Stimulated activated CD8-positive, alpha-beta memory T cell treated with anti-CD3 and anti-CD28 coated beads, Interleukin-4, amount 100 ng/mL, for 4 hours (primary cell): ENCODE data around the gene TFAM.
"Not testable (repeated sequence)": the region's sequence is repeated elsewhere in the genome, so short reads cannot be mapped to it uniquely, and the experiment has no call there.

Experiments used
- DNase-seq, 2 donors: peaks; one replicate each; pipeline ENCODE4 v3.0.0-alpha.2; 2020; ENCODE audit warnings: low read depth in 2 of 2, low spot score in 1 of 2

TFAM gene

DNA sequence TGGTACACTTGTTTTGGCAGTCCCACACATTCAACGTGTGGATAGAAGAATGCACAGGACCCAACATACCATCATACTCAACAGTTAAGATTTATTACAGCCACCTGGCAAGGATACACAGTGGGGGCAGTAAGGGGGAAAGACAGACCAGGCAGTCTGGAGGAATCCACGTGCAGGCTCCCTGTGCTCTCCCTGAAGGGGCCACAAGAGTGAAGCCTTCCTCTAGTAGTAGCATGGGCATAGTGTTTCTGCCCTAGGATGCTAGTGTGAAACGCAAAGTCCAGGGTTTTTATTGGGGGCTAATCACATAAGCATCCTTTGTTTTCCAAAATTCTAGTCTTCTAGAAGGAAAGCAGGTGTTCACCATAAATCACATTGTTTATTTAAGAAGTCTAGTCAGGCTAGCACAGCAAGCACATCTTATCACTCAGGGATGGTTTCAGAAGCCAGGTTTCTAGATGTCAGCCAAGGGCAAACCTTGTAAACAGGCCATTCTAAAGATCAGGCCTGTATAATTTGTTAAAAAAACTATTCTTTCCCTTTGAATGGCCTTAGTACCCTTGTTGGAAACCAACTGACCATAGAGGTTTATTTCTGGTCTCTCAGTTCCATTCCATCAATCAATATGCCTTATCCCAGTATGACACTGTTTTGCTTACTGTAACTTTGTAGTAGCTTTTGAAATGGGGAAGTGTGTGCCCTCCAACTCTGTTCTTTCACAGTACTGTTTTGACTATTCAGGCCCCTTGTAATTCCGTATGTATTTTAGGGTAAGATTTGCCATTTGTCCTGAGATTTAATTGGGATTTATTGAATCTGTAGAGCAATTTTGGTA, 12.4 kb upstream of the TFAM start:
- DNase-seq, result no peak

DNA sequence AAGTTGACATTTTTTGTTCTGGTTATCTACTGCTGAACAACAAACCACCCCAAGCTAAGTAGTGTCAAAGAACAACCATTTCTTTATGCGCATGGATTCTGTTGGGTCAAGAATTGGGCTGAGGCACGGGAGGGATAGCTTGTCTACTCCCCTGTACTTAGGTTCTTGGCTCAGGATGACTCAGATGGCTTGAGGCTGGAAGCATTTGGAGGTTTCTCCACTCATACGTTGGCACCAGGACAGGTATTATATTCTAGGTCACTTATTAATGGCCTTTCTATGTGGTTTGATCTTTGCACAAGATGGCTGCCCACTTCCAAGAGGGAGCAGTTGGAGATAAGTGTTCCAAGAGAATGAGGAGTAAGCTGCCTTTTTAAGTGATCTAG, 11.8 kb upstream of the TFAM start:
- DNase-seq, result no peak

DNA sequence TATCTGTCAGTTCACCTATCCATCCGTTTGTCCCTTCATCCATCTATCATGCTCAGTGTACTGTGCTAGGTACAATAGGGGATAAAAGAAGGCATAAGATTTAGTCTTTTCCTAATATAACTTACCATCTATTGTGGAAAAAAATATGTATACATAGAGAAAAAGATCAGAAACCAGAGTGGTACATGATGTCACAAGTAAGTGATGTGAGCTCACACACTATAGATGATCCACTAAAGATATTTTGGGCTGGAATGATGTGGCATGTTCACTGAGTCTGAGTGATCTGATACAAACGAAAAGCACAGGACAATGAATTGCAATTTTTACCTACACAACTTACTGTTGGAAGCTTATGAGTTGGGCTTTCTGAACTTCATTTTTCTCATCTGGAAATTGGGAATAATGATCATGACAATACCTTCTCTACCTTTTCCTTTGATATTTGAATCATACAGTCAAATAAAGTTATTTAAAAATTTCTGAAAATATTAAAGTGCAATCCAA, 2.7 kb upstream of the TFAM start:
- DNase-seq, result no peak

GRCh38 chr10:58384095-58384494, 1.1 kb upstream of the TFAM start:
- DNase-seq, result no peak

DNA sequence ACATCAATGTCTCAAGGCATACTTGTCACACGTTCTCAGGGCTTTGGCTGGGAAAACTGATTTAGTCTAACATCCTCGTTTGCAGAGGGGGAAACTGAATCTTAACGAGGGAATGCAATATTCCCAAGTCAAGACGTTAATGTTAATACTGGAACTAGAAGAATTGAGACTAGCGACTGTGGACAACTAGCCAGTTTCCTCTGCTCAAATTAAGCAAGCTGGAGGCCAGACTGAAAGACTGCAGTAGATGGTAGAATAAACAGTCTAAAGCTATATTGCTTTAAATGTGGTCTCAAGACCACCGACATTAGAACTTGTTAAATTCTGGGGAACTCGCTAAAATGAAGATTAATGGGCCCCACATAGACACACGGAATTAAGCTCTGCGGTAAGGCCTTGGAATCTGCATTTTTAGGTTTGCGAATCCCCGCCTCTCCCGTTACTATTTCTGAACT, 639 bp upstream of the TFAM start:
- DNase-seq, result no peak

GRCh38 chr10:58385784-58386112, 538 bp downstream of the TFAM start:
- DNase-seq, result no peak

DNA sequence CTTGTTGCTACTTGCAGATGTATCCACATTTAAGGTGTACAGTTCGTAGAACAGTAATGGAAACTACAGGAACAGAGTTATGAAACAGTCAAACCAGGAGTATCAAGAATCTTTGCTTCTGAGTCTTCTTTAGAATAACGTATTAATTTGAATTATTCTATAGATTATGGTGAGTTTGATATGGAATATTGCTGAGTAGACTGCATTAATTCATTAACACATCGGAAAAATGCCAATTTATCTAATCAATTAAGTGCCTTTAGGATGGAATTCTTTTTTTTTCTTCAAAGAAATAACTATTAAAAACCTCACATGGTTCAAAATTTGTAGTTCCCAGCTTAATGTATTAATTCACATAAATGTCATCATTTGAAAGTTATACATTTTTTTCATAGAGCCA, 3.8 kb downstream of the TFAM start:
- DNase-seq, result no peak

- DNase-seq, result no peak
Measured at GRCh38 chr10:58393317-58393716, 8.1 kb downstream of the TFAM start.

DNA sequence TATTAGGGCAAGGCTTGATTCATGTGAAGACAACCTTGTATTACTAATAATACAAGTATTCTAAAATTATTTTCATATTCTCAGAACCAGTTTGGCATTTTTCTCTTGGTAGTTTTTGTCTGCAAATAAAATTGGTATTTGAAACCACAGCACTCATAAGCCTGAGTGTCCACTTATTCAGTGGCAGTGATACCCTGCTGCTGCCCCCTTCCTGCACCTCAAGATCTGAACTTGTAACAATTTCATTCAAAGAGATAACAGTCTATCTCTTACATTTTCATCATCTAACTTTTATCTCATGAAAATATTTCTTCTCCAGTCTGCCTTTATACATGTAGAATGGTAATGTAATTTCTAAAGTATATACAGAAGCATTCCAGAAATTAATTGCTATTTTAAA, 9.3 kb downstream of the TFAM start:
- no peak for DNase-seq

GRCh38 chr10:58396057-58396456, 10.8 kb downstream of the TFAM start:
- DNase-seq, result no peak

- DNase-seq, result no peak
Measured at GRCh38 chr10:58397830-58398229, 12.6 kb downstream of the TFAM start.

- no peak for DNase-seq
Measured at GRCh38 chr10:58399410-58399809, 14.2 kb downstream of the TFAM start.

GRCh38 chr10:58400609-58401008, 15.4 kb downstream of the TFAM start:
- DNase-seq, result no peak

DNA sequence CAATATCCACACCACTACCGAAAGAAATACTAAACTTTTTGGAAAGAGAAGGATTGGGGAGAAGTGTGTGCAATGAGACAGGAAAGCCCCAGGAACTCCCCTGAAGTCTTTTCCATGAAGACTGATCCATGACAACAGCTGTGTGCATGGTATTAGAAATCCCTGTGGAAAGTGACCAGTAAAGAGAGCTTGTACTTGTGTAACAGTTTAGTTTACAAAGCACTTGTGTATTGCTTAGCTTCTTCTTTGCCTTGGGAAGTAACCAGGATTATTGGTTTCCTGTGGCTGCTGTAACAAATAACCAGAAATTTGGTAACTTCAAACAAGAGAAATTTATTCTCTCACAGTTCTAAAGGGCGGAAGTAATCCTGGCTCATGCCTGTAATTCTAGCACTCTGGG, 18.8 kb downstream of the TFAM start:
- DNase-seq, result no peak

DNA sequence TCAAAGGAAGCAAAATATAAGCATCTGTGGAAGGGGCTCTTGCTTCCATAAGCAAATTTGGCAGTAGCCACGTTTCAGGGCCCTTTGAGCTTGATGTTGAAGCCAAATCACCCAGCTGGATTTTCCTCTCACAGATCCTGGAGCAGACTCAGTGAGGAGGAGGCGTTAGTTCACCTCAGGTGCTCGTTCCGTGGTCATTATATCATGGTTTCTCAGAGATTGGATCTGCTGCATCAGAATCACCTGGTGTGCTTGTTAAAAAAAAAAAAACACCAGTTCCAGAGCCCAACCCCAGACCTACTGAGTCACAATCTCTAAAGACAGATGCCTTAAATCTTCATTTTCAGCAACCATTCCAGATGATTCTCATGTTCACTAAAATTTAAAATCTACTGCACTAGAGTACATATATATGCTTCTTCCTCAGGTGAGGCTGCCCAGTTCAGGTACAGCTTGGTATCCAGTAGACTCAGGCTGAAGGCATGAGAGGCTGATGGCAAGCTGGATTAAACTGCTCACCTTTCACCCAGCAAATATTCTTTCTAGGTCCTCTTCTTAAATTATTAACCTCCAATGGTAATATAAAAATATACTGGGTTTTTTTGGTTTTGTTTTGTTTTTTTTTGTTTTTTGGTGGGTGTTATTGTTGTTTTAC, 24.9 kb downstream of the TFAM start:
- DNase-seq, result no peak

DNA sequence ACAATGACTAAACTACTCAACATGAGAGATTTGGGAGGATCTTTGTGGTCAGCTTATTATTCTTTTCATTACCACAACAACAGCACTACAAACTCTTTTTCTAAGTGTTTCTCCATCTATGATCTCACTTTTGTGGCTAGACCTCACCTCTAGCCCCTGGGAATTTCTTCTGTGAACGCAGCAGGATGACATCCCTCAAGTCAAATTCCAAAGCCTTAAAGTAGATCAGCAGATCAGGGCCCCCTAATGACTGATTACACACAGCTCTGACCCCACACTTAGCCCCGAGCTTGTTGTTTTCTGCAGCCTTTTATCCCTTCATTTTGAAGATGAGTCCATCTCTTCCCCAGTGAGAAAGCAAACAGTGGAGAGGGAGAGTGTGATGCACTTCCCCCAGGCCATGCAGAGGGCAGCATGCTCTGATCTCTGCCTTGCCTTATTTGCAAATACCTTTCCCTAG, 27.3 kb downstream of the TFAM start:
- no peak for DNase-seq

DNA sequence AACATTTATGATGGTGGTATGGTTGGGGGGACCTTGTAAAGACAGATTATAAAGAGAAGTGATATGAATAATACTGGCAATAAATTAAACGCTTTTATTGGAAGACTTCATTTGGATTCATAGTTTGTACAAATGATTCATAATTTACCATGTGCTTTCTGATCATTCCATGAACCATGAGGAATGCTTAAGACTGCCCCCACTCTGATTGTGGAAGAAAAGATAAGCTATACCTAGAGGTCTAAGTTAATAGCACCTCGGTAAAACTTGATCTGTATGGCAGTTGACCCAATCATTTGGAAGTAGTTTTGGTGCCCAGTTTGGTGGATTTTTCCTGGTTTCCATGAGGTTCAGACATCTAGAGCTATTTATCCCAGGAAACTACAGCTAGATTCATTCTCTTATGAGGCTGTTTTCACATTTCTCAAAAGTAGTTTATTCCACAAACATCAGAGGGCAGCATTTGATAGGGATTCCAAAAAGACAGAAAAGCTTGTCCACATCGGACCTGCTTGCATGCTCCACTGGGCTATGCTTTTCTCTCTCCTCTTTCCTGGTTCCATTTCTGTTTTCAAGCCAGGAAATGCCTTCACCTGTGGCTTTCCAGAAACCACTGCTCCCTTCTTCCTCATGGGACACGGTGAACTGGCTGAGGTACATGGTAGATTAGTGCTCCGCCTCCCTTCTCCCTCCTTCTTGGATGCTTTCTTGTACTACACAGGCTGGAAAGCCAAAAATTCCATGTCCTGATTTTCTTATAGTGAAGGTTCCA, 29.2 kb downstream of the TFAM start:
- no peak for DNase-seq

DNA sequence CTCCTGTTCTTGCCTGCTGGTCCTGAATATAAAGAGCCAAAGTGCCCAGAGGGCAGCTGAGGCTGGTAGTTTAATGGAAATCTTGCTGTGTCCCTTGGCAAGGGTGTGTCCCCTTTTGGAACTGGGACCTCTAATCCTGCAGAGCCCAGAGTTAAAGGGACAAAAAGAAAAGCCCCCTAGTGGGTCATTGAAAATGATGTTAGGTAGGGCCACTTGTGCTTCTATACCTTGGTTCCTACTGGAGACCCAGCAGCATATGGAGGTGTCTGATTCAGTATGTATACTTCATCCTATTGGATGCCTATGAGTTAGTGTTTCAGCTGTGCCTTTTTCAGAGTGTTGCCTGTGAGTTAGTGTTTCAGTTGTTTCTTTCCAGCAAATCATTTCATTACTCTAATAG, 30.5 kb downstream of the TFAM start:
- DNase-seq, result no peak

GRCh38 chr10:58417902-58418301, 32.7 kb downstream of the TFAM start:
- DNase-seq, result not testable (repeated sequence)

GRCh38 chr10:58424176-58424575, 39.0 kb downstream of the TFAM start:
- no peak for DNase-seq

- not testable (repeated sequence) for DNase-seq
Measured at GRCh38 chr10:58428436-58428835, 43.2 kb downstream of the TFAM start.

DNA sequence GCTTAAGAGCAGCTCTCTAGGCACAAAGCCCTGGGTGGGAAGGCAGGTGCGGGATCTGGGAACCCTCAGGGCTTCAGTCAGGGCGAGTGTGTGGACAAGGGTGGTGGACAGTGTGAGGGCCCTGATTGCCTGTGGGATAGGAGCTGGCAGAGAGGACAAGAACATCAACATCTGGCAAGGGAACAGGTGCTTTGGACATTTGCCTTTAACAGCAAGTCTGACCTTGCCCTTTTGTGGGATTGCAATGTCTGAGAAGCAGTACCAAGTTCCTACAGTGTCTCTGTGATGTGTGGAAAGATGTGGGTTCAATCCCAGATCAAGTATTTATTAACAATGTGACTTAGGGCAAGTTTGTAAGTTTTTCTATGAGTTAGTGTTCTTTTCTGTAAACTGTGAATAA, 46.7 kb downstream of the TFAM start:
- DNase-seq, result no peak
